Fibroblast of lung (primary cell): Measurements from ENCODE around the gene ADGRV1.
"Not testable (repeated sequence)": the region's sequence is repeated elsewhere in the genome, so short reads cannot be mapped to it uniquely, and the experiment has no call there.

Source experiments
- EZH2 ChIP-seq: IDR thresholded peaks from 2 replicates; pipeline ENCODE4 v1.5.1; 2012; ENCODE audit warnings: low read length, control low read depth, mild to moderate bottlenecking; ENCODE audit errors: missing control alignments
- TF ChIP-seq, protein P1 (sequence below), 2 donors: IDR thresholded peaks in 1 of 2; conservative IDR thresholded peaks in 1 of 2; 1 replicate in 1 of 2; 2 replicates in 1 of 2; pipeline ENCODE4 v1.5.1; 2011 to 2012; ENCODE audit warnings: low read length in 2 of 2, control low read depth in 1 of 2, inconsistent platforms in 1 of 2, low read depth in 1 of 2, mild to moderate bottlenecking in 1 of 2

DNA sequence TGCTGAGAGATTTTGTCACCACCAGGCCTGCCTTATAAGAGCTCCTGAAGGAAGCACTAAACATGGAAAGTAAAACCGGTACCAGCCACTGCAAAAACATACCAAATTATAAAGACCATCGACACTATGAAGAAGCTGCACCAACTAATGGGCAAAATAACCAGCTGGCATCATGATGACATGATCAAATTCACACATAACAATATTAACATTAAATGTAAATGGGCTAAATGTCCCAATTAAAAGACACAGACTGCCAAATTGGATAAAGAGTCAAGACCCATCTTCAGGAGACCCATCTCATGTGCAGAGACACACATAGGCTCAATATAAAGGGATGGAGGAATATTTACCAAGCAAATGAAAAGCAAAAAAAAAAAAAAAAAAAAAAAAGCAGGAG lies 238.3 kb downstream of the ADGRV1 start:
- TF ChIP-seq, protein P1, sequence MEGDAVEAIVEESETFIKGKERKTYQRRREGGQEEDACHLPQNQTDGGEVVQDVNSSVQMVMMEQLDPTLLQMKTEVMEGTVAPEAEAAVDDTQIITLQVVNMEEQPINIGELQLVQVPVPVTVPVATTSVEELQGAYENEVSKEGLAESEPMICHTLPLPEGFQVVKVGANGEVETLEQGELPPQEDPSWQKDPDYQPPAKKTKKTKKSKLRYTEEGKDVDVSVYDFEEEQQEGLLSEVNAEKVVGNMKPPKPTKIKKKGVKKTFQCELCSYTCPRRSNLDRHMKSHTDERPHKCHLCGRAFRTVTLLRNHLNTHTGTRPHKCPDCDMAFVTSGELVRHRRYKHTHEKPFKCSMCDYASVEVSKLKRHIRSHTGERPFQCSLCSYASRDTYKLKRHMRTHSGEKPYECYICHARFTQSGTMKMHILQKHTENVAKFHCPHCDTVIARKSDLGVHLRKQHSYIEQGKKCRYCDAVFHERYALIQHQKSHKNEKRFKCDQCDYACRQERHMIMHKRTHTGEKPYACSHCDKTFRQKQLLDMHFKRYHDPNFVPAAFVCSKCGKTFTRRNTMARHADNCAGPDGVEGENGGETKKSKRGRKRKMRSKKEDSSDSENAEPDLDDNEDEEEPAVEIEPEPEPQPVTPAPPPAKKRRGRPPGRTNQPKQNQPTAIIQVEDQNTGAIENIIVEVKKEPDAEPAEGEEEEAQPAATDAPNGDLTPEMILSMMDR (conservative IDR thresholded peaks at IDR 0.05 in 1 of 2, IDR thresholded peaks at IDR 0.05 in 1 of 2; ENCODE audit: low read depth in 1 of 2, low read length in 2 of 2): not testable (repeated sequence)
- not testable (repeated sequence) for TF ChIP-seq EZH2
